Endothelial cell of umbilical vein (primary cell): Measurements from ENCODE around the gene ZNF587. TPM values are rescaled to one million over a fixed set of nuclear protein-coding genes. Genes with fewer than 3 reads are reported as not detected.
"Not testable (repeated sequence)": the region's sequence is repeated elsewhere in the genome, so short reads cannot be mapped to it uniquely, and the experiment has no call there.

Source experiments
- BruUV-seq: library from RNA; stranded (reverse); fragments of 400-500 nt; replicated peaks from 2 replicates; lab custom pipeline; 2021; lab: Mats Ljungman, UMichigan
- CTCF ChIA-PET: fragments of 300-600, 350-600 bp; sonication (Branson Sonifier 250); formaldehyde crosslinking; loops from one replicate; lab custom pipeline; 2021; ENCODE audit warnings: antibody characterized with exemption, inconsistent platforms; lab: Charles Lee
- POLR2A ChIA-PET: fragments of 300-600, 350-600 bp; sonication (Branson Sonifier 250); formaldehyde crosslinking; loops from one replicate; lab custom pipeline; 2021; ENCODE audit warnings: antibody characterized with exemption, inconsistent platforms; lab: Charles Lee
- DNase-seq: peaks from one replicate; pipeline ENCODE4 v3.0.0-alpha.2; 2011; ENCODE audit warnings: low read depth, low spot score
- FAIRE-seq: peaks from 2 replicates; lab custom pipeline; 2011; peaks lifted over from hg19 to GRCh38; lab: Jason Lieb, UNC
- H2AFZ ChIP-seq: 2 replicates; pipeline ENCODE4 v1.6.0; 2012; ENCODE audit warnings: low read depth, low read length, control low read depth, inconsistent platforms
- H3K27ac ChIP-seq: 2 replicates; pipeline ENCODE4 v1.5.1; 2011; ENCODE audit warnings: low read depth, mild to moderate bottlenecking, control low read depth, low read length, moderate library complexity; ENCODE audit not compliant: insufficient read depth
- H3K27me3 ChIP-seq, 2 experiments: 2 replicates each; pipeline versions ENCODE4 v1.6.0 to v1.6.1; 2011; ENCODE audit warnings: low read length in 2 of 2, mixed read lengths in 1 of 2; ENCODE audit not compliant: control insufficient read depth in 2 of 2, insufficient read depth in 2 of 2
- H3K36me3 ChIP-seq, 2 experiments: 2 replicates in 1 of 2; 3 replicates in 1 of 2; pipeline ENCODE4 v1.5.1; 2011; ENCODE audit warnings: low read length in 2 of 2, mild to moderate bottlenecking in 1 of 2, moderate library complexity in 1 of 2; ENCODE audit not compliant: control insufficient read depth in 2 of 2, insufficient read depth in 2 of 2; ENCODE audit errors: extremely low read depth in 1 of 2
- H3K4me1 ChIP-seq: 3 replicates; pipeline ENCODE4 v1.5.1; 2011; ENCODE audit warnings: mild to moderate bottlenecking, low read length; ENCODE audit not compliant: control insufficient read depth, insufficient read depth; ENCODE audit errors: extremely low read depth
- H3K4me2 ChIP-seq: 2 replicates; pipeline ENCODE4 v1.6.1; 2011; ENCODE audit warnings: low read length, control low read depth, mixed read lengths; ENCODE audit not compliant: insufficient read depth
- H3K4me3 ChIP-seq, 3 experiments: fragments of 200-600 bp in 1 of 3; sonication (generic), shearing (Covaris generic) in 1 of 3; replicated peaks in 1 of 3; 2 replicates each; pipeline ENCODE4 v1.5.1; 2011 to 2016; ENCODE audit warnings: control low read depth in 3 of 3, low read length in 3 of 3, mild to moderate bottlenecking in 2 of 3, inconsistent platforms in 1 of 3, low read depth in 1 of 3, moderate library complexity in 1 of 3; ENCODE audit not compliant: insufficient read depth in 1 of 3
- H3K79me2 ChIP-seq: 2 replicates; pipeline ENCODE4 v1.6.0; 2012; ENCODE audit warnings: low read length, inconsistent platforms; ENCODE audit not compliant: control insufficient read depth, insufficient read depth
- H3K9ac ChIP-seq: replicated peaks from 2 replicates; pipeline ENCODE3; 2011; ENCODE audit warnings: low read length, control low read depth; ENCODE audit not compliant: insufficient read depth; ENCODE audit errors: extremely low read depth
- H3K9me1 ChIP-seq: replicated peaks from 3 replicates; pipeline ENCODE4 v1.6.0; 2011; ENCODE audit warnings: mild to moderate bottlenecking, low read length; ENCODE audit not compliant: control insufficient read depth, insufficient read depth; ENCODE audit errors: extremely low read depth
- H3K9me3 ChIP-seq: replicated peaks from 2 replicates; pipeline ENCODE4 v1.5.1; 2012; ENCODE audit warnings: low read length, inconsistent platforms; ENCODE audit not compliant: control insufficient read depth, insufficient read depth
- H4K20me1 ChIP-seq: replicated peaks from 2 replicates; pipeline ENCODE3; 2011; ENCODE audit warnings: mild to moderate bottlenecking, low read length; ENCODE audit not compliant: control insufficient read depth, insufficient read depth; ENCODE audit errors: extremely low read depth
- EZH2 ChIP-seq: IDR thresholded peaks from 2 replicates; pipeline ENCODE4 v1.6.1; 2012; ENCODE audit warnings: borderline replicate concordance, low read depth, mild to moderate bottlenecking, moderate library complexity, low read length, inconsistent platforms; ENCODE audit not compliant: severe bottlenecking
- FOS ChIP-seq: IDR thresholded peaks from 2 replicates; pipeline ENCODE4 v1.6.1; 2011; ENCODE audit warnings: mild to moderate bottlenecking, low read length, moderate library complexity, borderline replicate concordance; ENCODE audit not compliant: insufficient read depth
- GATA2 ChIP-seq: IDR thresholded peaks from 2 replicates; pipeline ENCODE4 v1.7.0; 2011; ENCODE audit warnings: low read depth, mild to moderate bottlenecking, moderate library complexity, mixed read lengths, low read length; ENCODE audit not compliant: insufficient read length, insufficient read depth
- JUN ChIP-seq: IDR thresholded peaks from 2 replicates; pipeline ENCODE4 v1.6.1; 2011; ENCODE audit warnings: borderline replicate concordance, low read depth; ENCODE audit not compliant: insufficient read length, insufficient read depth
- MYC ChIP-seq: IDR thresholded peaks from one replicate; pipeline ENCODE4 v1.6.1; 2011; ENCODE audit warnings: mild to moderate bottlenecking, low read depth, low read length
- POLR2A ChIP-seq: IDR thresholded peaks from 2 replicates; pipeline ENCODE4 v1.6.1; 2012; ENCODE audit warnings: low read depth, mild to moderate bottlenecking, control low read depth, low read length
- POLR2AphosphoS5 ChIP-seq: IDR thresholded peaks from 2 replicates; pipeline ENCODE4 v1.6.1; 2012; ENCODE audit warnings: low read depth, mild to moderate bottlenecking, control low read depth, low read length, moderate library complexity; ENCODE audit not compliant: insufficient read depth
- dilution Hi-C: fragments of 300-500 bp; cut with MboI; formaldehyde crosslinking; loops from one replicate; pipeline ENCODE4 v1.15.0; 2019; ENCODE audit warnings: low sequenced_read_pairs; ENCODE audit not compliant: extremely low pct_ligation_motif_present
- intact Hi-C: fragments of 100-400 bp; cut with micrococcal nuclease; formaldehyde crosslinking; loops from one replicate; pipeline ENCODE4 v1.10.0; 2022
- polyA plus RNA-seq, 4 experiments: library from polyadenylated mRNA; depleted of rRNA in 3 of 4; stranded (reverse) in 3 of 4; unstranded in 1 of 4; fragments of >200 nt; gene quantifications; 2 replicates each; pipeline versions ENCODE4 v1.2.1 to v1.2.3, GENCODE V29; 2011 to 2012; ENCODE audit warnings: missing spikeins in 1 of 4
- total RNA-seq: library from RNA; stranded (reverse); gene quantifications from 2 replicates; pipeline ENCODE4 v1.2.3, GENCODE V29; 2021
- TF ChIP-seq, protein P1 (sequence below), 2 donors: IDR thresholded peaks; 1 replicate in 1 of 2; 2 replicates in 1 of 2; pipeline ENCODE4 v1.5.1; 2011; ENCODE audit warnings: low read length in 2 of 2, mild to moderate bottlenecking in 2 of 2, moderate library complexity in 2 of 2, control low read depth in 1 of 2, inconsistent platforms in 1 of 2, low read depth in 1 of 2; ENCODE audit not compliant: insufficient read depth in 1 of 2; ENCODE audit errors: extremely low read depth in 1 of 2
- TF ChIP-seq, protein P2 (sequence below): IDR thresholded peaks from 2 replicates; pipeline ENCODE4 v1.6.1; 2011; ENCODE audit not compliant: insufficient read depth, insufficient read length

ZNF587 gene
- total and polyA plus RNA-seq, 2 donors (not counting 3 experiments of a cell fraction or from before 2014, with no cell fraction given), result 13.1 to 44.0 TPM

DNA sequence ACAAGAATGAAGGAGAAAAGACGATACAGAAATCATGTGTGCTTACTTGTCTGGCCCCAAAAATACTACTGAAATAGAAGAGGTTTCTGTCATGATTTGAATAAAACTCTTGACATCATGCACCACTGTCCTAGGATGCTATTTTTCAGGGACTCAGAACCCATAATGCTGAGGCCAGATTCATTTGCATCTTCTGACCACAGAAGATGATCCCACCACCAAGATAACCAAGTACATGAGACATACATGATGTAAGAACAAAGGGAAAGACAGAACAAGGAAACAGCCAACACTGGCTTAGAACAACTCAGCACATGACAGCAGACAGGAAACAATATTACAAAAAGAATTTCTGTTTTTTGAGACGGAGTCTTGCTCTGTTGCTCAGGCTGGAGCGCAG is 37.4 kb upstream of the ZNF587 start:
- no peak for FAIRE-seq
- peaks cover 2% of the 10 kb centered on the region for H3K4me1 ChIP-seq
- no peak overlapping the region for H3K27ac ChIP-seq
- ChIA-PET POLR2A (no interaction called here), CTCF (no interaction called here)
- H3K4me2 ChIP-seq, result no peak overlapping the region
- peaks cover 6 to 10% of the 10 kb centered on the region in 2 experiments for H3K36me3 ChIP-seq
- H3K9me1 ChIP-seq, result no peaks in the 10 kb centered on the region
- no peak overlapping the region for H2AFZ ChIP-seq
- no TSS peak for BruUV-seq
- no peak for DNase-seq
- dilution Hi-C loops (no loop called here), intact Hi-C loops (no loop called here)
- no peak overlapping the region for H3K4me3 ChIP-seq
- H3K79me2 ChIP-seq, result peaks cover 5% of the 10 kb centered on the region
- no peaks in the 10 kb centered on the region for H3K9me3 ChIP-seq
- H4K20me1 ChIP-seq, result no peaks in the 10 kb centered on the region
- H3K27me3 ChIP-seq, result no peaks in the 10 kb centered on the region
- TF ChIP-seq POLR2A (no peak), POLR2AphosphoS5 (no peak), FOS (no peak), EZH2 (no peak), GATA2 (no peak), JUN (no peak), MYC (no peak)
- TF ChIP-seq, protein P1, sequence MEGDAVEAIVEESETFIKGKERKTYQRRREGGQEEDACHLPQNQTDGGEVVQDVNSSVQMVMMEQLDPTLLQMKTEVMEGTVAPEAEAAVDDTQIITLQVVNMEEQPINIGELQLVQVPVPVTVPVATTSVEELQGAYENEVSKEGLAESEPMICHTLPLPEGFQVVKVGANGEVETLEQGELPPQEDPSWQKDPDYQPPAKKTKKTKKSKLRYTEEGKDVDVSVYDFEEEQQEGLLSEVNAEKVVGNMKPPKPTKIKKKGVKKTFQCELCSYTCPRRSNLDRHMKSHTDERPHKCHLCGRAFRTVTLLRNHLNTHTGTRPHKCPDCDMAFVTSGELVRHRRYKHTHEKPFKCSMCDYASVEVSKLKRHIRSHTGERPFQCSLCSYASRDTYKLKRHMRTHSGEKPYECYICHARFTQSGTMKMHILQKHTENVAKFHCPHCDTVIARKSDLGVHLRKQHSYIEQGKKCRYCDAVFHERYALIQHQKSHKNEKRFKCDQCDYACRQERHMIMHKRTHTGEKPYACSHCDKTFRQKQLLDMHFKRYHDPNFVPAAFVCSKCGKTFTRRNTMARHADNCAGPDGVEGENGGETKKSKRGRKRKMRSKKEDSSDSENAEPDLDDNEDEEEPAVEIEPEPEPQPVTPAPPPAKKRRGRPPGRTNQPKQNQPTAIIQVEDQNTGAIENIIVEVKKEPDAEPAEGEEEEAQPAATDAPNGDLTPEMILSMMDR (IDR thresholded peaks at IDR 0.05; ENCODE audit: extremely low read depth in 1 of 2, insufficient read depth in 1 of 2, low read depth in 1 of 2, low read length in 2 of 2), result no peak
- TF ChIP-seq, protein P2, sequence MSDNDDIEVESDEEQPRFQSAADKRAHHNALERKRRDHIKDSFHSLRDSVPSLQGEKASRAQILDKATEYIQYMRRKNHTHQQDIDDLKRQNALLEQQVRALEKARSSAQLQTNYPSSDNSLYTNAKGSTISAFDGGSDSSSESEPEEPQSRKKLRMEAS, result no peak
- no peak overlapping the region for H3K9ac ChIP-seq

DNA sequence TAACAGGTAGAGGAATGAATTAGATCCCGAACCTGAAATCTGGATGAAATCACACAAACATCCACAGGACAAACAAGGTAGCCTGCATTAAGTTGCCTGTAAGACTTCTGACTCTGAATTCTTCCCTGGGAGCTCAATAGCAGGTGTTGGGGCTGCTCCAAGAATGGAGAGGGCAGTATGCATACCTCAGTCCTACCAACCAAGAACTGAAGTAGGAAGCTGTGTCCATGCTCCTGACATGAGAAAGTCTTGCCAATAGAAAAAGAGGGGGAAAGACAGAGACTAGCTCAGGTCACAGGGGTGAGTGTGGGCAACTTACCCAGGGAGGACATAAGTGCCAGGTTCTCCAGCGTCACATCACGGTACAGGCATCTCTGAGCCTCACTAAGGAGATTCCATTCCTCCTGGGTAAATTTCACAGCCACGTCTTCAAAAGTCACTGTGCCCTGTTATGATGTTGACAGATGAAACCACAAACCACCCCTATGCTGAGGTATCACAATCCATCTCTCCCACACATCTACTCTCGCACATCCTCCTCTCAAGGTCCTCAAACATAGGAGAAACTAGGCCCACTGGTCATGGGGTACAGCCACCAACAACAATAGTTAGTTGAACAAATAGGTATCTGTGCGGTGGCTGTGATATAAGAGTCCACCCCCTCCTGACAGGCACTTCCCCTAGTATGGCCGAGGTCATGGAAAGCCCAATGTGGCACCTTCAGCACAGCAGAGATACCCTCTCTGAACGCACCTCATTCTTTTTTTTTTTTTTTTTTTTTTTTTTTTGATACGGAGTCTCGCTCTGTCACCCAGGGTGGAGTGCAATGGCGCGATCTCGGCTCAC is 36.5 kb upstream of the ZNF587 start:
- H3K27me3 ChIP-seq, H4K20me1 ChIP-seq, H3K27ac ChIP-seq, intact Hi-C loops, H3K4me3 ChIP-seq, DNase-seq, H2AFZ ChIP-seq, POLR2A ChIA-PET, H3K9me1 ChIP-seq, H3K4me1 ChIP-seq, FAIRE-seq, BruUV-seq, H3K36me3 ChIP-seq, H3K9me3 ChIP-seq, H3K4me2 ChIP-seq, H3K9ac ChIP-seq, H3K79me2 ChIP-seq, dilution Hi-C loops: not testable (repeated sequence)
- CTCF ChIA-PET, result interaction anchor here (0.8 kb wide), 1 partner anchor 13 kb away, joined by 4 read pairs; no protein-coding TSS in a partner anchor
